GM10847 (cell line): Measurements from ENCODE around the gene ARVCF.

ENCODE experiments used
- POLR2A ChIP-seq: IDR thresholded peaks from 2 replicates; pipeline ENCODE4 v1.6.1; 2011; ENCODE audit not compliant: insufficient read length; ENCODE audit errors: extremely low read depth

The ARVCF gene

GRCh38 chr22:19930551-19931486, 85.8 kb downstream of the ARVCF start:
- TF ChIP-seq POLR2A: no peak

DNA sequence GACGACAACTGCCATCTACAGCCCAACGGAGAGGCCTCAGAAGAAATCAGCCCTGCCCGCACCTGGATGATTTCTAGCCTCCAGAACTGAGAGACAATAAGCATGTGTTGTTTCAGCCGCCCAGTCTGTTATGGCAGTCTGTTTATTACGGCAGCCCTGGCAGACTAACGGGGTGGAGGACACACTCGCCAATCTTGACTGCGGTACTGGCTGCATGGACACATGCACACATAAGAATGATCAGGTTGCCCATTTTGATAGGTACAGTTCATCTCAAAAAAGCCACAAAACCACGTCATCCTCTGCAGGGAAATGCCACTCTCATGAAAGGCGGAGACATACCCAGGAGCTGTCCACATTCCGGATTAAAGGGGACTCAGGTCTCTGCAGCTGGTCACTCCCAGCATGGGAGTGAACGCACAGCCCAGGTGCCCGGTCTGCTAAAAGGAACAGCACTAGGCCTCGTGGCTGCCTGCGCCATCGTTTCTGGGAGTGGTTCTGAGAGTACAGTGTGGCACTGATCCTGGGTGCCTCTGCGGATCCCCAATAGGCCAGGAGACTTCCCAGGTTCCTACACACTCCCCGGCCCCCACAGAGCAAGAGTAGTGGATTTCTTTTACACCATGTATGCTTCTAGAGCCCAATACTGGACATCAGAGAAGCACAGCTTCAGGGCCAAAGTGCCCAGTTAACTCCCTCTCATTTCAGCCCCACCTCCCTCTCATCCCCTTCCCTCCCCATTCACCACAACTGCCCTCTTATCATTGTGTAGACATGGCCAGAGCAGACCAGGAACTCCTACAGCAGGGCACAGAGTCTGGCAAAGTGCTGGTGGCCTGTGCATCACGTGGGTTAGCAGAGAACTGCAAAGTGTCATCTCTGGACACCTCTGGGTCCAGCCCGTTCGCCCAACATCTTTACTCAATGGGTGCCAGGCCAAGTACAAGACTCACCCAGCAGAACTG, 86.8 kb downstream of the ARVCF start:
- TF ChIP-seq POLR2A: no peak

- no peak for TF ChIP-seq POLR2A
Observed at GRCh38 chr22:19928207-19928606, 88.4 kb downstream of the ARVCF start.

- no peak for TF ChIP-seq POLR2A
Observed at GRCh38 chr22:19927696-19928095, 88.9 kb downstream of the ARVCF start.

DNA sequence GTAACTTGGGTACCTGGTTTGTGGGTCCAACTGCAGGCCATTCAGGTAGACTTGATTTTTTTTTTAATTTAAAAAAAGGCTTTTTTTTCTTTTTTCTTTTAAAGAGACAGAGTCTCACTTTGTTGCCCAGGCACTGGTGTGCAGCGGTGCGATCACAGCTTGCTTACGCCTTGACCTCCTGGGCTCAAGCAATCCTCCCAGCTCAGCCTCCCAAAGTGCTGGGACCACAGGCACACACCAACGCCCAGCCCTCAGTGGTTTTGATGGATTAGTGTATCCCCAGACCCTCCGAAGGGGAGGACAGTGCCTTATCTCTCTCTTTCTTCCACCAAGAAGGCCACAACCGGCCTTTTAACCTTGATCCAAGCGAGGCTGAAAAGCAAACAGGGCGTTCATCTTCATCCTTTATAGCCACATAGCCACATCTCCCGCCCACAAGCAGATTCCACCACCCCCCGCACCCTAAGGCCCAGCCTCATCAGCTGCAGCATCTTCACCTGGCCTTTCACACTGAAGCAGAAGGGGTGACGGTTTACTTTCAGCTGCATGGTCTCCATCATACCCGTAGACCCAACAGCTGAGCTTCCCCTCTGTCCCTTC, 92.6 kb downstream of the ARVCF start:
- no peak for TF ChIP-seq POLR2A

GRCh38 chr22:19921544-19922081, 95.0 kb downstream of the ARVCF start:
- no peak for TF ChIP-seq POLR2A
